Thymus (tissue), 11 donors: ENCODE measurements around the gene GRPEL2. TPM values are rescaled to one million over a fixed set of nuclear protein-coding genes. Genes with fewer than 3 reads are reported as not detected.

Experiments
- DNase-seq, 9 donors: peaks; one replicate each; pipeline ENCODE4 v3.0.0-alpha.2; 2013; ENCODE audit warnings: low spot score in 9 of 9, low read depth in 6 of 9, missing footprints in 1 of 9
- H3K27ac ChIP-seq, 2 donors: one replicate each; pipeline ENCODE4 v1.5.1; 2013; ENCODE audit warnings: control low read depth in 1 of 2, low read depth in 1 of 2, low read length in 1 of 2, mild to moderate bottlenecking in 1 of 2, moderate library complexity in 1 of 2
- H3K27me3 ChIP-seq, 2 donors: one replicate each; pipeline ENCODE4 v1.5.1; 2013; ENCODE audit warnings: low read length in 1 of 2; ENCODE audit not compliant: control insufficient read depth in 2 of 2, insufficient read depth in 1 of 2
- H3K36me3 ChIP-seq, 2 donors: one replicate each; pipeline ENCODE4 v1.5.1; 2013; ENCODE audit warnings: low read length in 1 of 2, mild to moderate bottlenecking in 1 of 2, moderate library complexity in 1 of 2; ENCODE audit not compliant: control insufficient read depth in 2 of 2, insufficient read depth in 2 of 2
- H3K4me1 ChIP-seq, 2 donors: one replicate each; pipeline ENCODE4 v1.5.1; 2013; ENCODE audit warnings: low read length in 2 of 2; ENCODE audit not compliant: control insufficient read depth in 2 of 2, insufficient read depth in 2 of 2
- H3K4me3 ChIP-seq, 2 donors: one replicate each; pipeline ENCODE4 v1.5.1; 2013; ENCODE audit warnings: low read length in 2 of 2, control low read depth in 1 of 2, mild to moderate bottlenecking in 1 of 2
- H3K9me3 ChIP-seq, 2 donors: one replicate each; pipeline ENCODE4 v1.5.1; 2013; ENCODE audit warnings: low read length in 1 of 2, mild to moderate bottlenecking in 1 of 2; ENCODE audit not compliant: control insufficient read depth in 2 of 2, insufficient read depth in 1 of 2
- WGBS: extraction: QIAGEN DNeasy Blood & Tissue Kit; methylation state at CpG from one replicate; pipeline ENCODE4 v1.1.7; 2013; 5-methylcytosine and 5-hydroxymethylcytosine counted together
- polyA plus RNA-seq: library from polyadenylated mRNA; stranded (reverse); fragments of 200-250 nt; gene quantifications from one replicate; pipeline ENCODE4 v1.2.3, GENCODE V29; 2013
- total RNA-seq: library from RNA; stranded (reverse); fragments of 120-200 nt; gene quantifications from one replicate; pipeline ENCODE4 v1.2.4, GENCODE V29; 2013
- donor health status: healthy.

The GRPEL2 gene
- total and polyA plus RNA-seq, 2 donors: 9.5 to 13.2 TPM

DNA sequence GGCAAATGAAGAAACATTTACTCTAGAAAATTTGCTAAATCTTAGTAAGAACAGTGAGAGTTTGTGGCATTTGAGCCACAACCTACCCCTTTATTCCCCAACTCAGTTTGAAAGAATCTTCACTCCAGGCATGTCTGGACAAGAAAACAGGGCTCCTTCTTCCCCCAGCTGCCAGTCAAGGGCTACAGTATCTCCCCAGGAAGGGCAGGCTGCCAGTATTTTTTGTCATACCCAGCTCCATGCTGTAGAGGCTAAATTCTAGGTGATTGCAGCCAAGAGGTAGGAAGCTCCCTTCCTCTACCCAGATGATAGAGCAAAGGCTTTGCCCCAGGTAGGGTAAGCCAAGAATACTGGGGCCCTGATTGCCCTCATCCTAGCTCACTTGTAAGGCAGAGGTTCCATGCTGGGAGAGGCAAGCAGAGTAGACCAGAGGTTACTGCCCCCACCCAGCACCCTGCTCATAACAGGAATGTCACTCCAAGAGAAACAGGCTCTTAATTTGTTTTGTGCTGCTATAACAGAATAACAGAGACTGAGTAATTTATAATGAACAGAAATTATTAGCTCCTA, 20.0 kb upstream of the GRPEL2 start:
- no peaks in the 10 kb centered on the region for H3K27me3 ChIP-seq
- no peaks in the 10 kb centered on the region for H3K9me3 ChIP-seq
- DNase-seq: no peak
- peaks cover 0 to 4% of the 10 kb centered on the region in 2 donors for H3K4me1 ChIP-seq
- no peaks in the 10 kb centered on the region for H3K36me3 ChIP-seq
- H3K4me3 ChIP-seq: no peak overlapping the region
- no peak overlapping the region for H3K27ac ChIP-seq

GRCh38 chr5:149325894-149326293, 19.4 kb upstream of the GRPEL2 start:
- no peak for DNase-seq
- Histone ChIP-seq H3K4me3 (no peak overlapping the region), H3K4me1 (peaks cover 0 to 4% of the 10 kb centered on the region in 2 donors), H3K9me3 (no peaks in the 10 kb centered on the region), H3K36me3 (no peaks in the 10 kb centered on the region), H3K27me3 (no peaks in the 10 kb centered on the region), H3K27ac (no peak overlapping the region)
- WGBS: 97% methylated on average over 5 of the region's 5 CpGs

GRCh38 chr5:149326611-149327010, 18.7 kb upstream of the GRPEL2 start:
- Histone ChIP-seq H3K9me3 (no peaks in the 10 kb centered on the region), H3K36me3 (no peaks in the 10 kb centered on the region), H3K4me1 (peaks cover 0 to 4% of the 10 kb centered on the region in 2 donors), H3K27me3 (no peaks in the 10 kb centered on the region), H3K27ac (no peak overlapping the region), H3K4me3 (no peak overlapping the region)
- no peak for DNase-seq
- WGBS: 95% methylated on average over 3 of the region's 3 CpGs

- WGBS: 97% methylated on average over 5 of the region's 5 CpGs
- Histone ChIP-seq H3K27me3 (no peaks in the 10 kb centered on the region), H3K4me1 (no peaks in the 10 kb centered on the region), H3K4me3 (no peak overlapping the region), H3K27ac (no peak overlapping the region), H3K9me3 (no peaks in the 10 kb centered on the region), H3K36me3 (no peaks in the 10 kb centered on the region)
- DNase-seq: no peak
These were observed 17.1 kb upstream of the GRPEL2 start for GRCh38 chr5:149328177-149328576.

DNA sequence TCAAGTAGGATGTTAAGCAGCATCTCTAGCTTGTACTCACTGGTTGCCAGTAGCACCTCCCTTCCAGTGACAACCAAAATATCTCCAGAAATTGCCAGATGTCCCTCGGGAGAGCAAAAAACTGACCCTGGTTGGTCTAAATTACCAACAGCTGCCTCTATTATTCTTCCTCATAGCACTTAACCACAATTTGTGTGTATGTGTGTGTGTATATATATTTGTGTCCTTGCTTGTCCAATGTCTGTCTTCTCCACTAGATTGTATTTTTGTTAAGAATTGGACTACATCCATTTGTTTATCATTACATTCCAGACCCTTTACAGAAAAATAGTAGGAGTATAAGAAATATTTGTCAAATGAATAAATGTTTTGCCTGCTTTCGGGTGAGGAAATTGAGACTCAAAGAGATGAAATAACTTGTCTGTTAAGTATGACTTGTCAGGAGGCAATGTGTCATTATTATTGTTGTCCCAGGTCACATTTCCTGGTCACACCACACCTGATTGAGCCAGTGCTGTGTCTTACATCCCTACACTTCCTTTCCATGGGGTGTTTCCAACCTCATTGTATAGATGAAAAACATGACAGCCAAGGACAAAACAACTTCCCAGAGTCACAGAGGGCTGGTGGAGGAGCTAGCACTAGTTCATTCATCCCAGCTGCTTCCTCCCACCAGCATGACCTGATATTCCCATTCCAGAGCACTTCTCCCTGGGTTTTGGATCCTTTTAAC, 11.4 kb upstream of the GRPEL2 start:
- H3K27ac ChIP-seq: no peak overlapping the region
- no peak overlapping the region for H3K4me3 ChIP-seq
- DNase-seq: no peak
- H3K9me3 ChIP-seq: no peaks in the 10 kb centered on the region
- H3K27me3 ChIP-seq: no peaks in the 10 kb centered on the region
- no peaks in the 10 kb centered on the region for H3K36me3 ChIP-seq
- WGBS: 97% methylated on average over 2 of the region's 2 CpGs
- no peaks in the 10 kb centered on the region for H3K4me1 ChIP-seq

DNA sequence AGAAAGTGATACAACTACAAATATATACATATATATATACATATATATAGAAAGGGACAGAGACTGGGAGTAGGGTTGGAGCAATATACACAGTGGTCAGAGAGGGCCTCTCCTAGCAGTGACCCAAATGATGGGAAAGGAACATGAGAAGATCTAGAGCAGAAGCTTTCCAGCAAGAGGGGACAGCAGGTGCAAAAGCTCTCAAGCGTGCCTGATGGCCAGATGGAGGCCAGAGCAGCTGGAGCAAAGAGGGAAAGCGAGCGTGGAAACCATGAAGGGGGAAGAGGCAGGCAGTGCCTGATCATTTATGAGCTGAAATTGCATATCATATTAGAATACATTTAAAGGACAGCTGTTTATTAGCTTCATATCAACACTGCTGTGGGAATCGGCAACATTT, 7.6 kb upstream of the GRPEL2 start:
- WGBS: 94% methylated on average over 4 of the region's 4 CpGs
- Histone ChIP-seq H3K27me3 (no peaks in the 10 kb centered on the region), H3K4me1 (no peaks in the 10 kb centered on the region), H3K36me3 (no peaks in the 10 kb centered on the region), H3K4me3 (no peak overlapping the region), H3K27ac (no peak overlapping the region), H3K9me3 (no peaks in the 10 kb centered on the region)
- DNase-seq: no peak

DNA sequence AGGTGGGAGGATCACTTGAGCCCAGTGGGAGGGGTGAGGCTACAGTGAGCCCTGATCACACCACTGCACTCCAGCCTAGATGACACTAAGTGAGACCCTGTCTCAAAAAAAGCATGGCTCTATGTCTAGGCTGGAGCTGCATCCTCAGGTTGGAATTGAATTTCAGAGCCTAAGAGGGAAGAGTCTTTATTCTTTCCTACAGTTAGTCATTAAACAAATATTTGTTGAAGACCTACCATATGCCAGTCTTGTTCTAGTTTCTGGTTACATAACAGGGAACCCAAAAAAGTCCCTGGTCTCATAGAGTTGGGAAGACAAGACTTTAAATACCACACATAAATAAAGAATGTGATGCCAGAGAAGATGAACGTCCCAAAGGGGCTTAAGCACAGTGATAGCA, 6.9 kb upstream of the GRPEL2 start:
- Histone ChIP-seq H3K27me3 (no peaks in the 10 kb centered on the region), H3K9me3 (no peaks in the 10 kb centered on the region), H3K27ac (no peak overlapping the region), H3K4me1 (no peaks in the 10 kb centered on the region), H3K4me3 (no peak overlapping the region), H3K36me3 (no peaks in the 10 kb centered on the region)
- DNase-seq: no peak
- WGBS: 94% methylated on average over 1 of the region's 1 CpG

DNA sequence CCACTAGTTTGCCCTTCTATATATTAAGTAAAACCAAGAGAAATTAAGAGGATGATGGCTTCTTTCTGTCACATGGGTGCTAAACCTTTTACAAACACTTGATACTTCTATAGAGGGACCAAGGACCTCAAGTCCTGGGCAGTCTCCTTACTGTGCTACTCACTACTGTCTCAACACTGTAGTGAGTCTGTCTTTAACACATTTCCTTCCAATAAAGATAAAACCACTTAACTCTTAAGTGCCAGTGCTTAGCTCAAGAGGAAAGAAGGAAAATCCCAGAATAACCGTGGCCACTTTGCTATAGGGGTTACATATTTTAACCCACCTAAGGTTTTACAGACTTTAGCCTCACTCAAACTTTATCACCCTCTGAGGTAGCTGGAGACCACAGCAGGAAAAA, 4.4 kb upstream of the GRPEL2 start:
- Histone ChIP-seq H3K36me3 (no peaks in the 10 kb centered on the region), H3K27ac (no peak overlapping the region), H3K4me1 (peaks cover 2 to 11% of the 10 kb centered on the region in 2 donors), H3K9me3 (no peaks in the 10 kb centered on the region), H3K4me3 (no peak overlapping the region), H3K27me3 (no peaks in the 10 kb centered on the region)
- WGBS: 92% methylated on average over 1 of the region's 1 CpG
- DNase-seq: no peak

GRCh38 chr5:149341876-149342275, 3.4 kb upstream of the GRPEL2 start:
- no peak overlapping the region for H3K4me3 ChIP-seq

More at GRCh38 chr5:149341876-149342275, 3.4 kb upstream of the GRPEL2 start:
- H3K27me3 ChIP-seq: no peaks in the 10 kb centered on the region
- H3K27ac ChIP-seq: no peak overlapping the region
- DNase-seq: no peak
- peaks cover 9 to 17% of the 10 kb centered on the region in 2 donors for H3K4me1 ChIP-seq
- H3K9me3 ChIP-seq: no peaks in the 10 kb centered on the region
- H3K36me3 ChIP-seq: no peaks in the 10 kb centered on the region
